ENCODE data around the gene SSTR5. TPM values are rescaled to one million over a fixed set of nuclear protein-coding genes. Genes with fewer than 3 reads are reported as not detected.

SSTR5 gene
- total and polyA plus RNA-seq, 2 of the 4 experiments (the other 2 are of a cell fraction) = not detected

DNA sequence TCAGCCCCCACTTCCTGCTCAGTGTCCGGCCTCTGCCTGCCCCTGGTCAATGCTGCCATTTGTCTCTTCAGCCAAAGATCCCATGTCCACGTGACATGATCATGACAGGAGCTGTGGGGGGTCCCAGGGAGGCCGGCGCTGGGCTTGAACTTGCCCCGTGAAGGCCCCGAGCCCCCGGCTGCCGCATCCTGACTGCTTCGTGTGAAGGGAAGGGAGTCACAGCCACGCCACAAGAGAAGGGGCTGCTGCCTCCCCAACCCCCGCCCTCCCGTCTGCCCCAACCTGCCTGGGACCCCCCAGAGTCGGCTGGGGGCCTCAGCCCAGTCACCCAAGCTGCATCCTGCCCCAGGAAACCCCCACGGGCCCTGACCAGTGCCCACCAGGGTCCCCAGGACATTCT lies 14.3 kb upstream of the SSTR5 start:
- H3K27ac ChIP-seq (ENCODE audit: insufficient read depth, low read length) = no peak overlapping the region
- no peak overlapping the region for H4K8ac ChIP-seq (ENCODE audit: low read depth in 2 of 2, low read length in 2 of 2)
- no peak overlapping the region for H3K4me3 ChIP-seq (ENCODE audit: insufficient read depth, low read depth, low read length)
- peaks cover 6% of the 10 kb centered on the region for H3K9me3 ChIP-seq (ENCODE audit: control insufficient read depth, insufficient read depth, low read length)
- H2AK5ac ChIP-seq (ENCODE audit: low read depth, low read length) = no peak overlapping the region
- H3K23ac ChIP-seq (ENCODE audit: low read depth, low read length) = no peak overlapping the region
- no peak overlapping the region for H2BK120ac ChIP-seq (ENCODE audit: low read depth, low read length)
- no peak overlapping the region for H2BK5ac ChIP-seq (ENCODE audit: low read depth, low read length, poor library complexity, severe bottlenecking)
- no peak overlapping the region for H2BK20ac ChIP-seq (ENCODE audit: low read depth, low read length)
- no peak overlapping the region for H4K5ac ChIP-seq (ENCODE audit: low read depth, low read length)
- no peaks in the 10 kb centered on the region for H3K9me1 ChIP-seq (ENCODE audit: insufficient read depth, low read length)
- ATAC-seq (ENCODE audit: low read depth) (no peak), DNase-seq (no peak)
- 32% methylated on average over 3 of the region's 14 CpGs; no CpG with 5 or more reads in 1 of the 2 experiments for WGBS, 2 experiments (ENCODE audit: extremely low coverage in 2 of 2, insufficient read length in 1 of 2)
- H3K14ac ChIP-seq (replicated peaks; ENCODE audit: low read depth, low read length) = no peak overlapping the region
- ChIA-PET CTCF (no interaction called here), POLR2A (ENCODE audit: unreplicated experiment) (no interaction called here)
- no peaks in the 10 kb centered on the region for H3K79me1 ChIP-seq (ENCODE audit: low read depth in 1 of 2, low read length in 2 of 2)
- H3K4me2 ChIP-seq (ENCODE audit: low read depth, low read length) = no peak overlapping the region
- H4K20me1 ChIP-seq (ENCODE audit: insufficient read depth, low read length) = no peaks in the 10 kb centered on the region
- no peak overlapping the region for H3K9ac ChIP-seq (ENCODE audit: low read depth, low read length)
- no peak overlapping the region for H2BK15ac ChIP-seq (ENCODE audit: low read depth, low read length)
- no peak for TF ChIP-seq CEBPB (IDR thresholded peaks at IDR 0.05; ENCODE audit: low read depth, low read length)
- TF ChIP-seq CHD1 (IDR thresholded peaks at IDR 0.05; ENCODE audit: low read depth, low read length) = no peak
- no peak overlapping the region for H2AFZ ChIP-seq (replicated peaks; ENCODE audit: low read length, poor library complexity)
- H3K36me3 ChIP-seq (ENCODE audit: control insufficient read depth, insufficient read depth, low read length) = no peaks in the 10 kb centered on the region
- no peak overlapping the region for H4K91ac ChIP-seq (ENCODE audit: insufficient read depth, low read depth, low read length)
- no peak overlapping the region for H2AK9ac ChIP-seq (replicated peaks; ENCODE audit: low read depth, low read length, poor library complexity)
- peaks cover 10% of the 10 kb centered on the region; the same call in 1 of the 2 replicates for H3K27me3 ChIP-seq (ENCODE audit: control insufficient read depth, insufficient read depth, low read length)
- H3K56ac ChIP-seq (ENCODE audit: extremely low read depth, insufficient read depth, low read length) = no peak overlapping the region
- no peak overlapping the region for H3K4ac ChIP-seq (ENCODE audit: low read depth, low read length)
- dilution Hi-C loops (cut with HindIII; ENCODE audit: low sequenced_read_pairs, unreplicated experiment) = no loop called here
- no TSS peak for BruUV-seq (replicated peaks)
- H3K4me1 ChIP-seq (ENCODE audit: control insufficient read depth, insufficient read depth, low read length) = no peaks in the 10 kb centered on the region
- in situ Hi-C loops (cut with MboI; ENCODE audit: low sequenced_read_pairs) = loop anchor here (25.0 kb wide), 1 partner anchor 346 kb away; the partner anchor contains the start of genes ANTKMT, FBXL16 and METRN
- no peak overlapping the region for H3K18ac ChIP-seq (ENCODE audit: low read depth, low read length)
- intact Hi-C loops (cut with micrococcal nuclease) = no loop called here

Data from IMR-90 (cell line).